NCI-H146 treated with DMSO at 0.1 percent for 48 hours (cell line): ENCODE measurements around the gene FUT4.
"Not testable (repeated sequence)": the region's sequence is repeated elsewhere in the genome, so short reads cannot be mapped to it uniquely, and the experiment has no call there.

Experiments used
- DNase-seq: peaks from one replicate; lab custom pipeline; 2025; ENCODE audit not compliant: unreplicated experiment; lab: John Stamatoyannopoulos, UW

Gene FUT4

GRCh38 chr11:94563848-94564467, 20.2 kb downstream of the FUT4 start:
- no peak for DNase-seq

DNA sequence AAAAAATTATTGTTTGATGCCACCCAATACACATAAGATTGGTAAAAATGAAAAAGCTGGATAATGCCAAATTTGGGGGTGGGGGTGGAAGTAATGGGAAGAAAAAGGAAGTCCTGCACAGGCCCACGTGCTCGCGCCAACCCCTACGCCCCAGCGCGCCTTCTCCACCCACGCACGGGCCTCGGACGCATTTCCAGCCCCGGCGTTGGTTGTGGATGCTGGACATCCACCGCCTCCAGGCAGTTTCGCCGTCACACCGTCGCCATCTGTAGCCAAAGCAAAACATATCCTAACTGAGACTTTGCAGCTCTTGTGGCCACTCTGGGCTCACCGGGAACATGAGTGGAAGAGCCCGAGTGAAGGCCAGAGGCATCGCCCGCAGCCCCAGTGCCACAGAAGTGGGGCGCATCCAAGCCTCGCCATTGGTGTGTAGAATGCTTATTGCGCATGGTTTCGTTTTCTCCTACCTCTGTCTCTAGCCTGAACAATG, 23.5 kb downstream of the FUT4 start, which contains the start of gene PIWIL4:
Gene PIWIL4, plus strand, starts transcription at position 188 of the 490 bp plus-strand sequence. Its CDS starts 151 bp downstream, at position 339.
- DNase-seq: no peak

- DNase-seq: no peak
Observed at GRCh38 chr11:94568200-94568599, 24.5 kb downstream of the FUT4 start.

DNA sequence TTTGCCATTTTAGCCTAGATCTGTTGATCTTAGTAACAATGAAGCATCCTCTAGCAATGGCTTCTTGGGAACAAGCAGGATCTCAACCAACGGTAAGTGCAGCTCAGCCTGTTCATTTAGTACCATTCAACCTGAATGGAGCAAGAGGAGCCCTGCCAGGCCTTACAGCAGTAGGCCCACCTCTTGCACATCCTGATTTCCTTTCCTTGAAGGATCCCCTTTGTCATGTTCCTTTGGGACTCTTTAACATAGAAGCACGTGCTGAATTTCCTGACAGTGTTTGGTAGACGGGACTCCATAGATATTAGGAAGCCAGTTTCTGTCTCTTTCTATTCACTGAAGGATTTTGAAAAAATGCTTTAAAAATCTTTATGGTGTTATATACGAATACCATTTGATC, 25.0 kb downstream of the FUT4 start:
- no peak for DNase-seq

- DNase-seq: not testable (repeated sequence)
Observed at GRCh38 chr11:94572975-94573374, 29.3 kb downstream of the FUT4 start.

DNA sequence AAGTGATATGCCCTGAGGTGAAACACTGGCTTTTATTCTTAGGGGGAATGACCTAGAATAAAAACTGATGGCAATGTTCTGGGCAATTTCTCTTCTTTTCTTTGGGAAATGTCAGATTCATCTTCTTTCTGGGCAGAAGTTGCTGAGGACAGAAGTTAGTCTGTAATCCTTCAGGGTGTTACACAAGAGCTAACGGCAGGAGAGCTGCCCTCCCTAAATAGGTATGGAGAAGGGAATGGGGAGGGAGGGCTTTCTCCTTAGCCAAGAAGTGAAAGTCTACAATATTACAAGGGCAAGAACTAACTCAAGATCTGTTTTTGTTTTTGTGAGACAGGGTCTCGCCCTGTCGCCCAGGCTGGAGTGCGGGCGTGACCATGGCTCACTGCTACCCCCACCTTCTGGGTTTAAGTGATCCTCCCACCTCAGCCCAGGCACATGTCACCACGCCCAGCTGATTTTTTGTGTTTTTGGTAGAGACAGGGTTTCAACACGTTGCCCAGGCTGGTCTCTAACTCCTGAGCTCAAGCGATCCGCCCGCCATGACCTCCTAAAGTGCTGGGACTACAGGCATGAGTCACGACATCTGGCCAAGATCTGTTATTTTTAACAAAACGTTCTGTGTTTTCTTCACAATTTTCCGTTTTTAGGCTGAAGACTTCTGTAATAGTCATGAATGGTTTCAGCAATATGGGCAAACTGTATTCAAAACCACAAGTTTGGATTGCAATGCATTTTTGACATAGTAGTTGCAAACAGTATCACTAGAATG, 30.7 kb downstream of the FUT4 start:
- no peak for DNase-seq

DNA sequence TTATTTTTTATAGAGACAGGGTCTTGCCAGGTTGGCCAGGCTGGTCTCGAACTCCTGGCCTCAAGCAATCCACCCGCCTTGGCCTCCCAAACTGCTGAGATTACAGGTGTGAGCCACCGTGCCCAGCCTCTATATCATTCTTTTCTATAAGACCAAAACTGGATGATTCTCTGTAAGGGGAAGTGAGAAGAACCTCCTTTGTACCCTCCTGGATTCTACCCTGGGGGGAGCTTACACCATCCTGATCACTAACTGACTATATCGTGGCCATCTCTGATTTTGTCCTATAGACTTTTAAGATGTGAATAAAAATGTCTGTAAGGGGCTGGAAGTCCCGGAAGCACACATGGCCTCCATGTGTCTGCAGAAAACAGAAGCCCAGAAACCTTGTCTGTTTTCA, 32.6 kb downstream of the FUT4 start:
- DNase-seq: no peak

DNA sequence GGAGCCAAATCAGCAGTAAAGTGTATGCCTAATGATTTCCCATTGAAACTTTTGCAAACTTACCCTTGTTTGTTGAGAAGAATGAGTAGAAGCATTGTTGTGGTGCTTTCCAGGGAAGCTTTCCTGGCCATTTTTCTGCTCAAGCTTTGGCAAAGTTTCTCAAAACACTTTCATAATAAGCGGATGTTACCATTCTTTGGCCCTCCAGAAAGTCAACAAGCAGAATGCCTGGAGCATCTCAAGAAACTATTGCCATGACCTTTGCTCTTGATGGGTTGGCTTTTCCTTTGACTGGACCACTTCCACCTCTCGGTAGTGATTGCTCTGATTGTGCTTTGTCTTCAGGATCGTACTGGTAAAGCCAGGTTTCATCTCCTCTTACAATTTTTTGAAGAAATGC, 34.1 kb downstream of the FUT4 start:
- DNase-seq: no peak

- DNase-seq: no peak
Observed at GRCh38 chr11:94581926-94582325, 38.2 kb downstream of the FUT4 start.

DNA sequence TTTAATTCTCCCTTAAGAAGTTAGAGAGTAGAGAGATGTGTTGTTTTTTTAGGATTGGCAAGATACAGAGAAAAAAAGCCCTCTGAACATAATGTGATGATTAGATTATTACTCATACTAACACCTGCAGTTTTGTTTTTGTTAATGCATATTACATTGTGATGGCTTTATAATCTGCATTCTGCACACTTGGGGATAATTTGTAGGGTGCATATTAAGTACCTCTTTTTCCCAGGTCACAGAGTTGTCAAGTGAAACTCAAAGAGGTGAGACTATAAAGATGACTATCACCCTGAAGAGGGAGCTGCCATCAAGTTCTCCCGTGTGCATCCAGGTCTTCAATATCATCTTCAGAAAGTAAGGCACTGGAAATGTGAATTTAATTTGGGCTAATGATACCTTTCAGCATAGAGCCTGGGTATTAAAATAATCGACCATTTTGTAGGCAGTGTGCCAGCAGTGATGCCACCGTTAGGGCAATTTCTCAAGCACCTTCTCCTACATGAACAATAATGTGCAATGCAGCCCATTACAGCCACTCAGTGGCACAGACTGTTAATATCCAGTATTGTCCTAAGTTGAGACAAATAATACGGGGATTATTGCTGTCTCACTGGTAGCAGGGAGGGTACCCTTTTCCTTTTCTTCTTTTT, 39.6 kb downstream of the FUT4 start:
- DNase-seq: no peak

DNA sequence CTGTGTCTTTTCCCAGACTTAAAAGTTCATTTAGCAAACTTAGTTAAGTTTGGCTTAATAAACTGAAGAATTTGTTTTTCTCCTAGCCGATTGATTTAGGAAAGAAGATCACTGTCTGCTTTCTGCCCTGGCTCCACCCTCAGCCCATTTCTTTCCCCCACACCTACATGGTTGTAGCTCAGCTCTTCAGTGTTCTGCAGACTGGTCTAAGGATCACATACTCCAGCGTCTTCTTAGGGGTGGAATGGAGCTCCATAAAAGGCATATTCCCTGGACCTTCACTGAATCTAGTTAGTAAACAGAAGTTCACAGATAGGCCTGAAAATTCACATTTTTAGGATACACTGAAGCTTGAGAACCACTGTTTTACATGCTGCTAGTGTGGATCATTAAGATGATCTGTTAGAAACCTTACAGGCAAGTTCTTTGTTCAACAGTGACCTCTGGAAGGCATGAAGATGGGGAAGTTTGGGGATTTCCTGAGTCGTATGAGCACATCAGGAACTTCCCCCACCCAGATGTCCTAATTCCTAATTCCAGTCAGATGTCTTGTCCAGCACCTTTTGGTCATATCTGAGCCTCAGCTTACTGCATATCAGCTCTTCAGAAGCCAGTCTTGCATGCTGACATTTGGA, 40.3 kb downstream of the FUT4 start:
- DNase-seq: no peak

GRCh38 chr11:94584978-94585377, 41.3 kb downstream of the FUT4 start:
- no peak for DNase-seq

DNA sequence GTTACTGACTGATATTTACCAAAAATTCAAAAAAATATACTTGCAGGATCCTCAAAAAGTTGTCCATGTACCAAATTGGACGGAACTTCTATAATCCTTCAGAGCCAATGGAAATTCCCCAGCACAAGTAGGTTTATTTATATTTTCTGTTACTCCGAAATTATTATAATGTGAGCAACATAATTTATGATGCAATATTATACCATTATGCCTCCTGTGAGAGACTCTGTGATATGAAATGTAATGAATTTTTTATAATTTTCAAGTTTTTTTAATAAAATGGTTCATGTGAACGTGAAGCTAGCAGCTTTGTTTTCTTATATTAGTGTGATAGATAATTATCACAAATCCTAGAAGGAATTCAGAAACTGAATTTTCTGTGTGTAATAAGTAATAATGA, 41.7 kb downstream of the FUT4 start:
- no peak for DNase-seq

DNA sequence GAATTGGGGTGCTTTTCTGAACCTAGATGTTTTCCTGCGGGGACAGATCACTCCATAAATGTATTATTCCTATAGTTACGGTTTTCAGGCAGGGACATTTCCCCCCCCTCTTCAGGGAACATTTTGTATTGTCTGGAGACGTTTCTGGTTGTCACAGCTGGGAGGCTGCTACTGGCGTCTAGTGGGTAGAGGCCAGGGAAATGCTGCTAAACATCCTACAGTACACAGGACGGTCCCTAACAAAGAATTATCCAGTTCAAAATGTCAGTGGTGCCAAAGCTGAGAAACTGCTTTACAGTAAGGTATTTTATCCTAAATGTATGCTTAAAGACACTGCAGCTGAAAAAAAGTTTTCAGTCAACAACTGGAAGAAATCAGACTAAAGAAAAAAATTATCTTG, 42.8 kb downstream of the FUT4 start:
- DNase-seq: no peak

DNA sequence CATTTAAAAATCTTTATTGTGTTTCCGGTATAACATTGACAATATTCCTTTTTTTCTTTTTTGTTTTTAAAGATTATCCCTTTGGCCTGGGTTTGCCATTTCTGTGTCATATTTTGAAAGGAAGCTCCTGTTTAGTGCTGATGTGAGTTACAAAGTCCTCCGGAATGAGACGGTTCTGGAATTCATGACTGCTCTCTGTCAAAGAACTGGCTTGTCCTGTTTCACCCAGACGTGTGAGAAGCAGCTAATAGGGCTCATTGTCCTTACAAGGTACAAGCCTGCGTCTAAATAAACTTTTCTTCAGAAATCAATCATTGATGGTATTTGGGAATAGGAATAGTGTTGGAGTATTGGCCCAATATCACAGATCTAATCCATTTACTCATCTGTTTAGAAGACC, 43.3 kb downstream of the FUT4 start:
- no peak for DNase-seq

DNA sequence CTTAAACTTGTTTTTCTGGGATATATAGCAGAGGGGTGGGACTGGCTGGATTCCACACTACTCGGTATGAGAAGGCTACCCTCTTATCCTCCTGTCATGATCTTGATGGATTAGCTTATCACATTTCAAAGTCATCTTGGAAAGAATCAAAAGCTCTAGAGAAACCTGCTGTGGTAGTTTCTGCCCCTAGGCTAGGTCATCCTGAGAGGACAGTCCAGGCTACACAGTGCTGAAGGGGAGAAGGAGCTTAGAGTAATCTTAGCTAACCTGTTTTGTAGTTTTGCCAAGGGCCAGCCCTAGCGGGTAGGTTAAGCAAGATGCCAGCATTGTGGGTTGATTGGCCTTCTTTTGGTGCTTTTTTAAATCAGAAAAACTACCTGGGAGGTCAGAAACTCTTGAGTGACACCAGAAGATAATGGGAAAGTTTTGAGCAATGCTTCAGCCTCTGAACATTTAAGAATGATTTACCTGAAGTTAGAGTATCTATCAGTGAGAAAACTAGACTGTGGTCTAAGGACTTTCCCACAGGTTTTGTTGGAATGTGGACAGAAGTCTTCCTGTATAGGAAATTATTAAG, 44.7 kb downstream of the FUT4 start:
- peak; percentile 22 for DNase-seq

- no peak for DNase-seq
Observed at GRCh38 chr11:94590352-94591041, 46.8 kb downstream of the FUT4 start.

DNA sequence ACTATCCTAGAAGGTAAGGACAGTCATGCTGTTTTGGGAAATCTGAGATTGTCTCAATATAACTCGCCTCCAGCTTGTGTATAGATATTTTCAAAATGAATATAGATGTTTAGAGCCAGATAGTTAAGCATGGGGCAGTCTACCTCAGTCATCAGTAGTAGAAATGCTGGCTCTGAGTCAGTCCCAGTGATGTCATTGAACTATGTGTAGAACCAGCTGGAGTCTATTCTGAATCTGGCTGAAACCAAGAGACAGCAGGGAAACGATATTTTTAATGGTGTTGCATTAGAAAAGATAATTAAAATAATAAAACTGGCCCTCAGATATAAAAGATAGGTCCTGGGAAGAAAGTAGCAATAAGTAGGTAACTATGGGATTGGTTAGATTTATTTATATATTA, 49.3 kb downstream of the FUT4 start:
- DNase-seq: no peak

DNA sequence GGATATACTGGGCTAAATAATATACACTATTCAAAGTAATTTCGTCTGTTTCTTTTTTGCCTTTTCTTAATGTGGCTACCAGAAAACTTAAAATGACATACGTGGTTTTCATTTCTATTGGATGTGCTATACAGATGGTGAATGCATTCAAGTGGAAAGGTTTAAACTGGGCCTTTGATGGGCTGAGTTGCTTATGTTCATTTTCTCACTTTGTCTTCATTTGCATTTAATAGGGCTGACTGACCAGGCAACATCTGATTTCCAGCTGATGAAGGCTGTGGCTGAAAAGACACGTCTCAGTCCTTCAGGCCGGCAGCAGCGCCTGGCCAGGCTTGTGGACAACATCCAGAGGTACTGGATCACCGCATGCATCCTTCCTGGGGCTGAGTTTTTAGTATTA, 51.4 kb downstream of the FUT4 start:
- DNase-seq: no peak

- DNase-seq: no peak
Observed at GRCh38 chr11:94597896-94598295, 54.2 kb downstream of the FUT4 start.
